HG02943 (cell line): ENCODE results near the gene IL4.
"Not testable (repeated sequence)": the region's sequence is repeated elsewhere in the genome, so short reads cannot be mapped to it uniquely, and the experiment has no call there.

Experiments
- ATAC-seq: cut with Tn5 transposase; IDR thresholded peaks from one replicate; pipeline ENCODE4 v1.9.1; 2021; ENCODE audit warnings: mild to moderate bottlenecking, low read depth, moderate library complexity; ENCODE audit not compliant: unreplicated experiment

Gene IL4

DNA sequence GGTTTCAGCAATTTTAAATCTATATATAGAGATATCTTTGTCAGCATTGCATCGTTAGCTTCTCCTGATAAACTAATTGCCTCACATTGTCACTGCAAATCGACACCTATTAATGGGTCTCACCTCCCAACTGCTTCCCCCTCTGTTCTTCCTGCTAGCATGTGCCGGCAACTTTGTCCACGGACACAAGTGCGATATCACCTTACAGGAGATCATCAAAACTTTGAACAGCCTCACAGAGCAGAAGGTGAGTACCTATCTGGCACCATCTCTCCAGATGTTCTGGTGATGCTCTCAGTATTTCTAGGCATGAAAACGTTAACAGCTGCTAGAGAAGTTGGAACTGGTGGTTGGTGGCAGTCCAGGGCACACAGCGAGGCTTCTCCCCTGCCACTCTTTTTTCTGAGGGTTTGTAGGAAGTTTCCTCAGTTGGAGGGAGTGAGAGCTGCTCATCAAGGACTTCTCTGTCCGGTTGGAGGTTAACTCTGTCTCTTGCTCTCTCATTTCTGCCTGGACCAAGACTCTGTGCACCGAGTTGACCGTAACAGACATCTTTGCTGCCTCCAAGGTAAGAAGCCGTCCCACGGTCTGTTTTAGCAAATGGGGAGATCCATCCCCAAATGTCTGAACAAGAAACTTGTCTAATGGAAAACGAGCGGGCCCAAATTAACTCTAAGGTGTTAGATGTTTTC lies at the start of gene IL4:
IL4 (plus strand) TSS at position 51 of the 692 bp plus-strand sequence; CDS start at position 113, 62 bp downstream.
- no peak for ATAC-seq

GRCh38 chr5:132627470-132627869 lies 46.3 kb upstream of the IL4 start:
- ATAC-seq, result no peak

GRCh38 chr5:132628814-132629213 lies 45.0 kb upstream of the IL4 start:
- ATAC-seq, result no peak

DNA sequence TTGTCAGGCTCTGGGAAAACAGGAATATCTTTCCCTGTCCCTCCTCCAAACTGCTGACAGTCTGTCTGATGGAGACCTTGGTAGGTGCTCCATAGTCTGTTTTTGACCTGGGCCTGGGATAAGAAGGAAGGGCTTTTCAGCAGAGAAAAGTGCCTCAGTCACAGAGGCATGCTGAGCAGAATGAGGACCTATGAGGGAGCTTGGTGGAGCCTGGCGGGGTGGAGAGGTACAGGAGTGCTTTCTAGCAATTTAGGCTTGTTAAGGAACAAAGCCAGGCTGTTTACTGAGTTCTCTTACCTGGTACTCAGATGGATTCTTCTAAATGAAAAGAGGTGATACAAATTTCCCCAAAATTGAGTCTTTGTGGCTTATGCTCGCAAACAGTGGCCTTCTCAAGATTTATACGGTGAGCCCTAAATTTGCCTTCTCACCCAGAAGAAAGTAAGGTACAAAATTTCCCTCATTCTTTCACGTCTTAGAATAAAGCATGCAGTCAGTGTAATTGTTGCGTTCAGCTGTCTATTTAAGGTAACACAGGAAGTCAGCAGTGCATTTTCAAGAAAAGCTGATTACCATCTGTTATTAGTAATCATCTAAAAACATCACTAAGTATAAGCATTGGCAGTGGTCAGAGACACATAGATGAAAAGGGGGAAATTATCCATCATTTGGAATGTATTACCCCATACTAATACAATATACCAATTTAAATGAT lies 44.4 kb upstream of the IL4 start:
- no peak for ATAC-seq

DNA sequence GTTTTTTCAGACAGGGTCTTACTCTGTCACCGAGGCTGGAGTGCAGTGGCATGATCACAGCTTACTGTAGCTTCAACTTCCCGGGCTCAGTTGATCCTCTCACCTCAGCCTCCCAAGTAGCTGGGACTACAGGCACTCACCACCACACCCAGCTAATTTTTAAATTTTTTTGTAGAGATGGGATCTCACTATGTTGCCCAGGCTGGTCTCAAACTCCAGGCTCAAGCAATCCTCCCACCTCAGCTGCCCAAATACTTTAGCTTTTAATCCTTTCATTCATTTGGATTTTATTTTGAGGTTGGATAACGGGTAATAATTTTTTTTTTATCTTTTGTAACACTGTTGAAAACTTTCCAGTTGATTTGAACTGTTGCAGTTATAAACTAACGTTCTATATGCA lies 40.2 kb upstream of the IL4 start:
- ATAC-seq, result not testable (repeated sequence)

DNA sequence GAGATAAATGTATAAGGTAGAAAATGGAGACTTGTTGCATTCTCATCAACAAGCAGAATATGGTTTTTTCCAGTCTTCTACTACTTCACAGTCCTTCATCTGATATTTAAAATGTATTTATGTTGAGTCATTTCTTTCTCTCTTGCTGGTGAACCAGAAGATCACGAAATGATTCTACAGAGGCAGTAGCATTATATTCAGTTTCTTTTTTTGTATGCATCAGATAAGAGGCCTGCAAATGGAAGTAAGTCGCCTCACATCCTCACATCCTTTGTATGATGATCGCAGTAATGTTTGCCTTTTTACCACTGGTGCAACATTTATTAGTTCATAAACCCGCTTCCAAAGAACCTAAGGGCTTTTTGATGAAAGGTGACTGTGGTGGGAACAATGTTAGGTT lies 37.9 kb upstream of the IL4 start:
- no peak for ATAC-seq

DNA sequence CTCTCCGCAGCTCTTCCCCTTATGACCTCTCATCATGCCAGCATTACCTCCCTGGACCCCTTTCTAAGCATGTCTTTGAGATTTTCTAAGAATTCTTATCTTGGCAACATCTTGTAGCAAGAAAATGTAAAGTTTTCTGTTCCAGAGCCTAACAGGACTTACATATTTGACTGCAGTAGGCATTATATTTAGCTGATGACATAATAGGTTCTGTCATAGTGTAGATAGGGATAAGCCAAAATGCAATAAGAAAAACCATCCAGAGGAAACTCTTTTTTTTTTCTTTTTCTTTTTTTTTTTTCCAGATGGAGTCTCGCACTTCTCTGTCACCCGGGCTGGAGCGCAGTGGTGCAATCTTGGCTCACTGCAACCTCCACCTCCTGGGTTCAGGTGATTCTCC lies 36.5 kb upstream of the IL4 start:
- no peak for ATAC-seq

DNA sequence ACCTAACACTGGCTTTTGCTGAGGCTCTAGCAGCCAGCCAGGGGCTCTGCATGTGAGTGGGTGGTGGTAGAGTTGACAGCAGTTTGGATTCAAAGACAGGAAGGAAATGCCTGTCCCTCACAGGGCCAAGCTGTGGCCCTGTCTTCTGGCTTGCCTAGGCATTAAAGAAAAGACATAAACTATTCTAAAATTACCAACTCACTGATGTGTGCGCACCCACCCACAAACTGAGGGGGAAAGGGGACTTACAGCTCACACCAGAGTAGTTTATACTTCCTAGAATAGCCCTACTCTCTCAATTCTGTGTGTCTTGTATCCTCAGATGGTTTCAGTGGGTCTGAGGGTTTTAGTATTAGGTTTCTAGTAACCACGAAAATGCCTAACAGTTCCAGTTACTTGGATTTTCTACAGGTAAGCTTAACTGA lies 34.1 kb upstream of the IL4 start:
- peak; percentile 70 for ATAC-seq

DNA sequence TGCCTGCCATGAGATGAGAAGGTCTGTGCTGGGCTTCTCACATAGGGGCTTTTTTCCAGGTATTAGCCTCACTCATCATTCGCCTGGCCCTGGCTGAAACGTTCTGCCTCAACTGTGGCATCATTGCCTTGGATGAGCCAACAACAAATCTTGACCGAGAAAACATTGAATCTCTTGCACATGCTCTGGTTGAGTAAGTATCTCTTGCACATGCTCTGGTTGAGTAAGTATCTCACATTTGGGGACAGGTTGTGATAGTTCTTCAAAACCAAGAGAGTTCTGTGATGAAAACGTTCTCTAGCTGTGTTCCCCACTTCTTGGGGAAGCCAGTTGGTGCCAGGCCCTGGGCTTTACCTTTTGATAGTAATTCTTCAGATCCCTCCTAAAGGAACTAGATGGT lies 33.2 kb upstream of the IL4 start:
- no peak for ATAC-seq

GRCh38 chr5:132641241-132641723 lies 32.5 kb upstream of the IL4 start:
- no peak for ATAC-seq

DNA sequence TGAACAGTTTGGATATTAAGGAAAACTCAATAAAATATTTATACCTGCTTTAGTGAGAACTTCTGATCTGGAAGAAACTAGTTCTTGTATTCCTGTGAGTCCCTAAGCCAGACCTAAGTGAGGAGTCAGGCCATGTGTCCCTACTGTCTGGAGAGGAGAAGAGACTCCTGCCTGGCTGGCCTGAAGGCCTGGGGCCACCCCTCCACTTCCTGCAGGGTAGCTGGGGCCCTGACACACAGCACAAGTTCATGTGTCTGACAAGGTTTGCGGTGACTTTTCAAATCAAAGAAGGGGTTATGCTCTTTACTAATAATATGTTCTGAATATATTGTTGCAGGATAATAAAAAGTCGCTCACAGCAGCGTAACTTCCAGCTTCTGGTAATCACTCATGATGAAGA lies 31.9 kb upstream of the IL4 start:
- ATAC-seq, result no peak

DNA sequence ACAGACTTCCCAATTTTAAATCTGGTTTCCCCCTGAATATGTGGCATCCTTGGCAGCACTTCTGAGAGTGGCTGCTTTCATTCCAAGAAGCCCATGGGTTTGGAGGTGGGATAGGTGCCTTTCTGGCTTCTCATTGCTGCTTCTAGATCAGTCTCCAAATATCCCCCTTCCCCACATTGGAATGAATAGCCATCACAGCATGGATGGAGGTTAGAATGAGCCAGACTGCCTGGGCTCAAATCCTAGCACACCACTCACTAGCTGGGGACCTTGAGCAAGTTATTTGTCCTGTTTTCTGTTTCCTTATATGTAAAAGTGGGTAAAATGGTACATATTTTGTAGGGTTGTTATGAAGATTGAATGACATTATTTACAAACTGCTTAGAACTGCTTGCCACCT lies 29.6 kb upstream of the IL4 start:
- no peak for ATAC-seq

DNA sequence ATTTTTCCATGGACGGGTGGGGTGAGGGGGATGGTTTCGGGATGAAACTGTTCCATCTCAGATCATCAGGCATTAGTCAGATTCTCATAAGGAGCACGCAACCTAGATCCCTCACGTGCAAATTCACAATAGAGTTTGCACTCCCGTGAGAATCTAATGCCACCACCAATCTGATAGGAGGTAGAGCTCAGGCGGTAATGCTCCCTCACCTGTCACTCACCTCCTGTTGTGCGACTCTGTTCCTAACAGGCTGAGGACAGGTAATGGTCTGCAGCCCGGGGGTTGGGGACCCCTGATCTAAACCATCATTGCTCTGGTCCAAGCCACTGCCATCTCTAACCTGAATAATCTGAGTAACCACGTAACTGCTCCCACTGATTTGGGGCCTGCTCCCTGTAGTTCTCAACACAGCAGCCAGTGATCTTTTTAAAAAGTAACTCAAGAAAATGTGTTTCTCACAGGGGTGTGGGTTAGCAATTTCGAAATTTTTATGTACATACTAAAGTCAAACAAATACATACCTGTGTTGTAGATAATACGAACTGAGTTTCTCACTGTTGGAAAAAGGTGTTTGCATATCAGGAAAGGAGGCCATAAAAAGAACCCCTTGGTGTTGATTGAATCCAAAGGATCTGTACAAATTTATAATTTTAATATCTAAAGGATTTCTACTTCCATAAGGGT lies 27.1 kb upstream of the IL4 start:
- no peak for ATAC-seq

DNA sequence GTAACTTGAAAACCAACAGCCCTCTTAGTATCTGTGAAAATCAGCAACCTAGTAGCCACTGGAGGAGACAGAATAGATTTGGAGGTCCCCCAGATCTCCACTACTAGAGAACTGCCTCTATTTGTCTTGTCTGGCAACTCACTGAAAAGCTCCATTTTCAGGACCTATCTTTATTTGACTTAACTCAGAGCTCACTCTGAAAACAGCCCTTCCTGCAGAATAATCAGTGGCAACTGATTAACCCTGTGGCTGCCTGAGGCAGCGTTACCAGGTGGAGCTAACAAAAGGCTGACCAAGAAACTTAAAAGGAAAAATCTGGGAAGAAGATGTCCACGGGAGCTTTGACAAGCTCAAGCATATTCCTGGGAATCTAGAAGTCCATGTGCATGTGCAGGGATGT lies 26.3 kb upstream of the IL4 start:
- no peak for ATAC-seq

DNA sequence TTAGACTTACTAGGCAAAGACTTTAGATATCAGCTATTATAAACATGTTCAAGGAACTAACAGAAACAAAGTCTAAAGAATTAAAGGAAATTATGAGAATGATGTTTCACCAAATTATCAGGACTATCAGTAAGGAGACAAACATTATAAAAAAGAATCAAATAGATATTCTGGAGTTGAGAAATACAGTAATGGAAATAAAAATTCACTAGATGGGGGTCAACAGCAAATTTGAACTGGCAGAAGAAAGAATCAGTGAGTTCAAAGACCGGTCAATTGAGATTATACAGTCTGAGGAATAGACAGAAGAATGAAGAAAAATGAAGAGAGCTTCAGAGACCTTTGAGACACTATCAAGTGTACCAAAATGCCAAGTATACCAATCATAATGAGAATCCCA lies 25.4 kb upstream of the IL4 start:
- no peak for ATAC-seq

- ATAC-seq, result no peak
These were observed 21.8 kb upstream of the IL4 start for GRCh38 chr5:132651838-132652469.

DNA sequence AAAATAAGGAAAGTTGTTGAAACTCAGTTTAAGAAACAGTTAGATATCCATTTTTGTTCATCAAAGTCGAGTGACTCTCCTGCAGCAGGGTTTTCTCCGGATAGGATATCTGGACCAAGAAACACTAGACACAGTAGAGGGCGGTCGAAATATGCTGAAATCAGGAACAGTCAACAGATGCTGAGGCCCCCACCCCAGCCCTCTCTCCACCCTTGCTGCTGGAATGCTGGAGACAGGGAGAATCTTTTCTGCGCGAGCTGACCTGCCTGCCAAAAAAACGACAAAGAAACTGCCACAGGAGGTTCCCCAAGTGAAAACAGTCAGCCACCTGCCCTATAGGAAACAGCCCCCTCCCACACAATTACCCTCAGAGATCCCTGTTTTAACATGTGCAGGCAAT lies 20.1 kb upstream of the IL4 start:
- ATAC-seq, result no peak

DNA sequence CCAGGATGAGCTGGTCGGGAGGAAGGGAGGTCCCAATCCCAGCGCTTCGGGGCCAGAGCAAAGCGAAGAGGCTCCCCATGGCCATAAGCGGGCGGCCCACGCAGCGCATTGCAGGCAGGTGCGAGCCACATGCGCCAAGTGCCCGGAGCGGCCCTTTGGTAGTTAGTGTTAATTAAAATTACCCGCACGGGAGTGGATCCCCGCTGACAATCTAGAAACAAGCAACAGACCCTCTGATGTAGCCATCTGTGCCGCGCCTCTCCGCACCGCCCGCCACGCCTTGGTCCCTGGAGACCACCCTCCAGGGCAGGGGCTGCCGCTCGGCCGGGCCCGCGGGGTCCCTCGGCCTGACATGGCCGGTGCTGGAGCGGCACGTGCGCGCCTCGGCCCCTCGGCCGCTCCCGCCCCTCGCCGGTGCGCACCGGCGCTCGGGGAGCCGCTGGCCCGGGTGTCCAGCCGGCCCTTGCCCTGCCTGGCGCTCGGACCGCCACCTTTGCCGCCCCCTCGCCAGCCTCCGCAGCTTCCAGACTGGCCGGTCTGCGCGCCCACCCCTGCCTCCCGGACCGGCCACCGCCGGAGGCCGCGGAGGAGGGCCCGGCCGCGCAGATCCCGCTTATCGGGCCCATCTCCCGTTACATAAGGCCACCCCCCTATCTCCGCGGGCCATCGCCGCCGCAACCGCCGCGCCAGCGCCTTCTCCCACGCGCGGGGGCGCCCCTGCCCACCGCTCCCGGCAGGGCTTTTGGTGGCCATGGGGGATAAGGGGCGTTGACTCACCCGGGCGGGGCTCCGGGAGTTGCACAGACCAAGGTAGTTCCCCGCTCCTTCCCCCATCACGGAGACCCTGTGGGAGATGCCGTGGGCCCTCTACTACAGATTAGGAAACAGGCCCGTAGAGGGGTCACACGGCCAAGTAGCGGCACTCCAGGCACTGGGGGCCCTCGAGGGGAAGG lies 17.7 kb upstream of the IL4 start:
- ATAC-seq, result no peak

DNA sequence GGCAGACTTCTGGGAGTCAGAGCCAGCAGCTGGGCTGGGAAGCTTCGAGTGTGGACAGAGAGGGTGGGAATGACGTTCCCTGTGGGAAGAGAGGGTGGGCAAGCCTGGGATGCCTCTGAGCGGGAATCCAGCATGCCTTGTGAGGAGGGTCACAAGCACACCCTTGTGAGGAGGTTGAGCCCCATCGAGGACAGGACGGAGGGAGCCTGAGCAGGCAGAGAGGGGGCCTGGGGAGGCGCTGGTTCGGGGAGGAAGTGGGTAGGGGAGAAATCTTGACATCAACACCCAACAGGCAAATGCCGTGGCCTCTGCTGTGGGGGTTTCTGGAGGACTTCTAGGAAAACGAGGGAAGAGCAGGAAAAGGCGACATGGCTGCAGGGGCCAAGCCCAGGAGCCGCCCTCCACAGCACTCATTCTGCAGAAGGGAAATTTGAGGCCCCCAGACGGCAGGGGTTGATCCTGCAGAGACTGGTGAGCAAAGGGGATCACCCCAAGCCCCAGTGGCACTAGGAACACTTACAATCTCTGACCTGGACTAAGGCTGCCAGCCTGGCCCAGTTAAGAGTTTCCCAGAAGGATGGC lies 16.9 kb upstream of the IL4 start:
- ATAC-seq, result no peak
